ENCODE data around the gene ASPHD2. TPM values are rescaled to one million over a fixed set of nuclear protein-coding genes. Genes with fewer than 3 reads are reported as not detected.

Gene ASPHD2
- total RNA-seq, 1 donor from 2014 or later = 0.32 TPM

DNA sequence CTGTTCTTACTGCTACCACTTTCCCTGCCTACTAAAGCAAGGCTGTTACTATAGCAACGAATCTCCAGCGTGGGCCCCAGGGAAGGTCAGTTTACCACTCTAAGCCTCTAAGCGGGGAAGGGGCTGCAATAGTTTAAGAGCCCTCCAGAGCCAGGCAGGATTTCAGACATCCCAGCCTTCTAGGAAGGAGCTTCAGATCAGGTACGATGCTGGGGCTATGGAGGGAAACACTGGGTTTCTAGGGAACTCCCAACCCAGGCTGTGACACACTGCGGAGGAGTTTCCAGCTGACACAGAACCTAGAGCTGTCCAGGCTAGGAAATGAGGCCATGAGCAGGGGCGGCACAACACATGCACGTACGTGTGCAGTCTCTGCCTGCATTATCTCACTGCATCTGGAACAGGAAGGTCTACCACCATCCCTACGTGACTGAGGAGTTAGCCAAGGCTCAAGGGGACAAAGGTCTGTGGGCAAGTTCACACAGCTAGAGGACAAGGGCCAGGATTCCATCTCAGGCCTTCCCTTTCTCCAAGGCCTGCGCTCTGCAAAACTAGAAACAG is 34.1 kb downstream of the ASPHD2 start:
- no peak for DNase-seq (ENCODE audit: low spot score)
- intact Hi-C loops (cut with DNase I) = loop anchor here (5.0 kb wide), 1 partner anchor 96 kb away; no protein-coding TSS in a partner anchor

DNA sequence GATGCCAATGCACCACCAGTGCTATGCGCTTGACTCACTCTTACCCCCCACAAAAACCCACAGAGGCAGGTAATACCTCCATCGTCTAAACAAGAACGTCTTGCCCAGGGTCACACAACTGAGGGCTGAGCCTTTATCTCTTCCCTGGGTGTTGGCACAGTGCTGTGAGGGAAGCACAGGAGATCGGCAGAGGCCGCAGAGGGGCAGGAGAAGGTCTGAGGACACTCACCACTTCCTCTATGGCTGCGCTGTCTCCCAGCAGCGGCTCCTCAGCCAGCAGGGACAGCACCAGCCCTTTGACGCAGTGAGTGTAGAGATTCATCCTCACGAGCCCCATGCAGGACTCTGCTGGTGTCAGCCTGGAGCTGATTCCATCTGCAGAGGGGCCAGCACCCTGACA is 34.6 kb downstream of the ASPHD2 start:
- intact Hi-C loops (cut with DNase I) = loop anchor here (5.0 kb wide), 1 partner anchor 96 kb away; no protein-coding TSS in a partner anchor
- DNase-seq (ENCODE audit: low spot score) = no peak

DNA sequence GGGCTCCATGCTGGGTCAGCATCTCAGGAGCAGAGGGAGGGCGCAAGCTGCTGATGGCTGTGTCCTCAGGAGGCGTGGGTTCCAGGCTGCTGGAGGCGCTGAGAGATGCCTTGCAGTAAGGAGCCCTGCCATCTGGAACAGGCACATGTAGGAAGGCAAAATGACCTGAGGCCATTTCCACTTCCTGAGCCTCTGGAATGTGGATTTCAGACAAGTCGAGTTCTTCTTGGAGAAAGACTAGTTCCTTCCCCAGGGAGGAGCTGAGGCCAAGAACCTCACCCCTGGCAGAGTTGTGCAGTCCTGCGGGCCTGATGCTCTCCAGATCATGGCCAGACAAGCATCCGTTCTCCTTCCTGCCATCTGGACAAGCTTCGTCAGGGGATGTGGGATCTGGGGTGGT is 35.3 kb downstream of the ASPHD2 start:
- DNase-seq (ENCODE audit: low spot score) = no peak
- intact Hi-C loops (cut with DNase I) = loop anchor here (5.0 kb wide), 1 partner anchor 97 kb away; no protein-coding TSS in a partner anchor

DNA sequence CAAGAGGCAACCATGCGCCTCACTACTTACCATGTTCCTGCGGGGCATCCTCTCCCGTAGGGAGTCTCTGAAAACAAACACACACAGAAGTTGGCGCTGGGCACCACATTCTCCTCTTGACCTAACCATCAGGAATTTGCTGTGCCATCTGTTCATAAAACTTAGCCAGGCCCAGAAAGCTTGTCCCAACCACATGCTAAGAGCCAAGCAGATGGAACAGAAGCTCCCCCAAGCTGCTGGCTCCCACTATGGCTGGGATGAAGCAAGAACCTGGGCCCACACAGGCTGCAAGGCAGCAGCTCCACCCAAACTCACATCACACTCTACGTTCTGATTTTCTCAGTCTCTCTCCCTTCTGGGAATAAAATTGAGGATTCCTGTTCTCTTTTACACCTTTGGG is 37.1 kb downstream of the ASPHD2 start:
- no peak for DNase-seq (ENCODE audit: low spot score)
- intact Hi-C loops (cut with DNase I) = no loop called here

DNA sequence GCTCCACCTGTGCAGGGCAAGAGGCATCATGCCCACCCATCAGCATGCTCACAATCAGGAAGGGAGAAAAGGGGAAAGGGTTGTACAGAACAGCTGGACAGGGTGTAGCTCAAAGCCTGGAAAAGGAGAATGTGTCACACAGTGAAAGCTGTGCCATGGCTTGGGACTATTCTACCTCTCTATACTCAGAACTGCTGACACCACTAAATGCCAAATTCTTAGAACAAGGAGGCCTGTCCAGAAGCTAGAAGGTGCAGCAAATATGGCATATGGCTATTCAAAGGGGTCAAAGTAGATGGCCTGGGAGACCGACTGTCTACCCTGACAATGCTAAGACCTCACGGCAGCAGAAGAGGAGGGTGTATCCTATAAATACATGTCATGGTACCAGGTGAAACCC is 41.7 kb downstream of the ASPHD2 start:
- no peak for DNase-seq (ENCODE audit: low spot score)
- intact Hi-C loops (cut with DNase I) = no loop called here

DNA sequence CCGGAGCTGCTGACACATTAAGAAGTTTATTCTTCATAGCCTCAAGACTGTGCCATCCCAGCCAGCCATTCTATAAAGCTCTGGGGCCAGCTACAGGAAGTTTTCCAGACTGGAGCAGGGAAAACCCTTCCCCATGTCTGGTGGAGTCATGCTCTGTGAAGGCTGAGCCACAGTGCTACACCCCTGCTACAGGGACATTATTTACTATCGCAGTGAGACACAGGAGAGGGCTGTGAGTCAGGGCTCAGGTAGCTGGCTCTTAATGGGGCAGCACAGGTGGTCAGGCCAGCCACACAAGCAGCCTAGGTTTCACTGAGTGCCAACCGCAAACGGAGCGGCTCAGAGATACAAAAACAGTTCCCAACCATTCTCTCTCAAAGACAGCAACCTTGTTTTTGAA is 42.5 kb downstream of the ASPHD2 start:
- DNase-seq (ENCODE audit: low spot score) = no peak
- intact Hi-C loops (cut with DNase I) = no loop called here

DNA sequence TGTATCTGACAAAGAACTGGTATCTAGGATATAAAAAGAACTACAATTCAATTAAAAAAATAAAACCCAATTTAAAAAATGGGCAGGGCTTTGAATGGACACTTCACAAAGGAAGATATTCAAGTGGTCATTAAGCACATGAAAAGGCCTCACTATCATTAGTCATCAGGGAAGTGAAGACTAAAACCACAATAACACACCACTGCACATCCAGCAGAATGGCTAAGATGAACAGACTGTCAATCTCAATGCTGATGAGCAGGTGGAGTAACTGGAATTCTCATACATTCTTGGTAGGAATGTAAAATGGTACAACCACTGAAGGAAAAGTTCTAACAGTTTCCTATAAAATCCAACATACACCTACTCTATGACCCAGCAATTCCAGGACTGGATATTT is 45.6 kb downstream of the ASPHD2 start:
- intact Hi-C loops (cut with DNase I) = no loop called here

DNA sequence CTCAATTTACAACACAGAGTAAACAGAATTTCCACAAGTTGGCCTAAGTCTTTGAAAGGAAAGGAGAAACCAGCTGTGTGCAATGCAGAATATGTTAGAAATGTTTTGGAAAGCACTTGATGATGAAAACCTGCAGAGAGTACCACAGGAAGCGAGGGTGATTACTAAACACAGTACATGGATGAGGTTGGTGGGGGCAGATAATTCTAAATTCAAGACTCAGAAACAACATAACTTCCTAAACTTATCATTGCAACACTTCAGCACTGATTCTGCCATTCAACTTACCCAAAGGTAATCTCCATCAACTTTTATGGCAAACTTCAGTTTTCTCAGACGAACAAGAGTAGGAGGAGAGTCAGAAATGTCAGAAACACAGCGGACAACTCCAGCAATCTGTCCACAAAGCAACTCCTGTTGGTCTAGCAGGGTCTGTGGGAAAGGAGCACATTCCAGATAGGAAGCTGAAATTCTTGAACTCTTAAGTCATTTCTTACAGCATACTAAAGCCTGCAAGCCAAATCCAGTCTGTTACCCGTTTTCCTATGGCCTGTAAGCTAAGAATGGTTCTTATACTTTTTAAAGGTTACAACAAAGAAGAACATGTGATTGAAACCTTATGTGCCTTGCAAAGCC is 47.8 kb downstream of the ASPHD2 start:
- no peak for DNase-seq (ENCODE audit: low spot score)
- intact Hi-C loops (cut with DNase I) = no loop called here

More for the DNA sequence above, 45.6 kb downstream of the ASPHD2 start:
- no peak for DNase-seq (ENCODE audit: low spot score)

DNA sequence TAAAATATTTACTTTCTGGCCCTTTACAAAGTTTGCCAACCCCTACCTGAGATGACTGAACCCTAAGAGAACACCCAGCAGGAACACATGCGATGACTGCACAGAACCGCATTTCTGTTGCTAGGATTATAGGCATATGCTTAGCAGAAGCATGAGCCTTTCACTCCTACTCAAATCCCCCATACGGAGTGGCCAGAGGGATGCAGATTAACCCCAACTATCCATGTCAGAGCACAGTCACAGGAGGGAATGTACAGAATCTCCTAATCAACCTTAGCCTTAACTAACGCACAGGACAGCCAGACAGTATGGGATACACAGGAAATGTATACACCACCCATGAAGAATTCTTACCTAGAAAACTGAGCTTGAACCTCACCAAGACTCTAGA is 48.3 kb downstream of the ASPHD2 start:
- no peak for DNase-seq (ENCODE audit: low spot score)
- intact Hi-C loops (cut with DNase I) = no loop called here

DNA sequence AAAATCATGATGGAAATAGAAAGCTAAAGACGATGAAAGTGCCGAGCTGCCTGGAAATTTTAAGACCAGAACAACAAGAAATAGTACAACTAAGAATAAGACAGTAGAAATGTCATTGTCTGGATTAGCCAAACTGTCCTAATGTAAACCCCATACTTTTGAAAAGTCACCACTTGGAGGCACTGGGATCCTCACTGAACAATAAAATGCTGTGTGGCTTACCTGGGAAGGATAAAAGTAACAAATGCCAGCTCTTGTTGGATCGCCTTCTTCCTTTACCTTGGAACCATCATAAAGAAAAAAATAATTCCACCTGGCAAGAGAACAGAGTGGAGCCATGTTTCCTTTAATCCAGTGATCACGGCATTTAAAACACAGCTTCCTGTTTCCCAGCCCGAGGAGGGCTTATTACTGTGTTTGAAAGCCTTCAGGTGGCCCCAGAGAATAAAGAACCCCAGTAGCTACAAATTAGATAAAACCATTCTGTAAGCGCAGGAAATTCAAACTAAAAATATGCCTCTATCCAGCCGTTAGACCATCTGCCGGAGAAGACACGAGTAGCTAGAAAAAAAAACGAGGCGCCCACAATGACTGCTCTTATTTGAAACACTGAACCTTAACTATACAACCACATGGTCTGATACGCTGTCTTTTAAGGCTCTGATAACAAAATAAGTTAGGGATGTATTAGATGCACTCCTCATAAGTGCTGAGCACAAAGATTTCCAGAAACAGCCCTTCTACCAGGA is 50.2 kb downstream of the ASPHD2 start:
- intact Hi-C loops (cut with DNase I) = no loop called here
- DNase-seq (ENCODE audit: low spot score) = no peak

DNA sequence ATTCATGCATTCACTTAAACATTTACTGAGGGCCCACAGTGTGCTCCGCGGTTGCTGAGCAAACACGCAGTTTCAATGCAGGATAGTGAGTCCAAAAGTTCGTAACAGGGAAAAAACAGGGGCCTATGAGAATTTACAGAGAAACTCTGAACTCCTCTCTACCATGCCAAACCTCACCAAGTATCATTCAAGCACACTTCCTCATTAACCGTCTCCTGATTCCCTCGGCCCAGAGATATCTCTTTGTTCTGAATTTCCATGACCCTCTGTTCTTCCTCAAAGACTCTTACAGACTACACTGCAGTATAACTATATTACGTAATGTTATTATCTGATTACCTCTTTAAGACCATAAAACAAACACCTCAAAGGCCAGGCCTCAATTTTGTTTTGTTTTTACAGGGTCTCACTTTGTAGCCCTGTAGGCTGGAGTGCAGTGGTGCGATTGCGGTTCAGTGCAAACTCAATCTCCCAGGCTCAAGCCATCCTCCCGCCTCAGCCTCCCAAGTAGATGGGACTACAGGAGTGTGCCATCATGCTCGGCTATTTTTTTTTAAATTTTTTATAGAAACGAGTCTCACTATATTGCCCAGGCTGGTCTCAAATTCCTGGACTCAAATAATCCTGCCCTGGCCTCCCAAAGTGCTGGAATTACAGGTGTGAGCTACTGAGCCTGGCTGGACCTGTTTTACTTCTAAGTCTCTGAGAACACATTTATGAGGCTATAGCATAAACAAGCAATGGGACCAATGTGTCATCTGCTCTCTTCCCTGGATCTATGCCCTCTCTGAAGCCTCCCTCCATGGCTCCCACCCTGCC is 50.9 kb downstream of the ASPHD2 start:
- DNase-seq (ENCODE audit: low spot score) = no peak
- intact Hi-C loops (cut with DNase I) = no loop called here

DNA sequence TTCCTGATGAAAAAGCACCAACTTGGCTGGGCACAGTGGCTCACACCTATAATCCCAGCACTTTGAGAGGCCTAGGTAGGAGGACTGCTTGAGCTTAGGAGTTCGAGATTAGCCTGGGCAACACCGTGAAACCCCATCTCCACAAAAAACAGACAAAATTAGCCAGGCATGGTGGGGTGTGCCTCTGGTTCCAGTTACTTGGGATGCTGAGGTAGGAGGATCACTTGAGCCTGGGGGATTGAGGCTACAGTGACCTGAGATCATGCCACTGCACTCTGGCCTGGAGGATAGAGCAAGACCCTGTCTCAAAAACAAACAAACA is 51.5 kb downstream of the ASPHD2 start:
- DNase-seq (ENCODE audit: low spot score) = no peak
- intact Hi-C loops (cut with DNase I) = no loop called here

DNA sequence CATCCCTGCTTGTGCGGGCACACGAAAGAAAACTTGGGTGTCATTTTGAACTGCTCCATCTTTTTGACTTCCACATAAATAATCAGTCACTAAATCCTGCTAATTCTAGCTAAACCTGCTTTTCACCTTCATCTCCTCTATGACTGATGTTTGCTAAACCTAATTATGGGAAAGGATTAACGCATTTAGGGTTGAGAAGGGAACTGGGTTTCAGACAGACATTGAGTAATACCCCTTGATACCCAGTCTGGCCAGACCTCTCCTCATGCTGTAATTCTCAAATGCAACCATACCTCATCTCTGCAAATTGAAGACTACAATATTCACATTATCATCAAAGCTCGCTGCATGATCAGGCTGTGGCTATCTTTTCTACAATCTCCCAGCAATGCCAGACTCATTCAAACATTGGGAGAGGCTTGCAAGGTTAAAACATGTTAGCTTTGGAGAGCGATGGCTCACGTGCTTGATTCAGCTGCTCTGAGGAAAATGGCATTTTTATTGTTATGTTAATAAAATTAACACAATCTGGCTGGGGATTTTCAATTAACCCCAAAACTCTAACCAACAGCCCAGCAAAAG is 52.1 kb downstream of the ASPHD2 start:
- no peak for DNase-seq (ENCODE audit: low spot score)
- intact Hi-C loops (cut with DNase I) = no loop called here

DNA sequence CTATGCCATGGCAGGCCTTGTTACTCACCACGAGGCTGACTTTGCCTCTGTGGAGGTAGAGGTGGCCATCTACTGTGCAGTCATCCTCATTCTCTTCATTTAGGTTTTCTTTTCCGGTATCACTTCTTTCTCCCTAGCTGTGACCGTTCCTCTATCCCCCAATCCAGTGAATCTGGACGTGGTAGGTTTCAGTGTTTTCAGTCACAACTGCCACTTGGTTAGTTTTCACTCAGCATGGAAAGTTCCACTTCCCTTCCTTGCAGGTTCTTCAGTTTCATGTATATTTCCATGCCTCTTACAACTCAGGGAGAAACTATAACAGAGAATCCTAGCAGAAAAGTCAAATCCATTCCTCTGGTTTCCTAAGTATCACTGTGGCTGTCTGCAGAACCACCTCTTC is 52.6 kb downstream of the ASPHD2 start:
- DNase-seq (ENCODE audit: low spot score) = no peak
- intact Hi-C loops (cut with DNase I) = loop anchor here (2.0 kb wide), 1 partner anchor 31 kb away; the partner anchor contains the start of gene TFIP11

DNA sequence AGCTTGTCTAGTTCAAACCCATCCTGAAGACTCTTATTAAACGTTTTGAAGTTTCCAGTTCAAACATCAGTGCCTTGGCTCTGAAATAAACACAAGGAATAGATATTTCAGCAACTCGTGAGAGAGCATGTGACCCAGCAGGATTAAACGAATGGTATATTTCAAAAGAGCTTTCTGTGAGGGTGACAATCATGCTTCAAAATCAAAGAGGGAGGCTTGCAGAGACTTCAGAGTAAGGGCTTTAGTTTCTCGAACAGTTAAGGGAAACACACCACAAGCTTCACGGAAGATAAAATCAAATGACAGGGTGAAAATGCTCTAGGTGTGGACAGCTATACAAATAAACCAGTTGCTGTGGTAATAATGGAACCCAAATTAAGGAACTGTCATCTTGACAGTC is 53.1 kb downstream of the ASPHD2 start:
- intact Hi-C loops (cut with DNase I) = loop anchor here (2.0 kb wide), 1 partner anchor 31 kb away; the partner anchor contains the start of gene TFIP11
- no peak for DNase-seq (ENCODE audit: low spot score)

DNA sequence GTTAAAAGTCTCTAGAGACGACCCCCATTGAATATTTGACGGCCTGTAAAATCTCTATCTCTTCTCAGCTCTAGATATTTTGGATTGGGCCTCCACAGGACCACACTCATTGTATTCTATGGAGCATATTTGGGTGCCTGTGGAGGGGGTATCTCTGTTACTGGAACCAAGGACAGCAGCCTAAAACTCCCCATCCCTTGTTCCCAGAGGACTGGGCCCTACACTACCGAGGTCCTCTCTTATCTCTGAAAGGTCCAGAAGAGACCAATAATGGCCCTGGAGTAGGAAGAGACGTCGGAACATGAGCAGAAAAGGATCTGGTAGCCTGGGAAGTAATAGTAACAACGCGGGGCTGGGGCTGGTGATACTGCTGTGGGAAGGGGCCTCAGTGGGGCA is 54.0 kb downstream of the ASPHD2 start:
- no peak for DNase-seq (ENCODE audit: low spot score)
- intact Hi-C loops (cut with DNase I) = loop anchor here (2.0 kb wide), 1 partner anchor 30 kb away; the partner anchor contains the start of gene TFIP11

DNA sequence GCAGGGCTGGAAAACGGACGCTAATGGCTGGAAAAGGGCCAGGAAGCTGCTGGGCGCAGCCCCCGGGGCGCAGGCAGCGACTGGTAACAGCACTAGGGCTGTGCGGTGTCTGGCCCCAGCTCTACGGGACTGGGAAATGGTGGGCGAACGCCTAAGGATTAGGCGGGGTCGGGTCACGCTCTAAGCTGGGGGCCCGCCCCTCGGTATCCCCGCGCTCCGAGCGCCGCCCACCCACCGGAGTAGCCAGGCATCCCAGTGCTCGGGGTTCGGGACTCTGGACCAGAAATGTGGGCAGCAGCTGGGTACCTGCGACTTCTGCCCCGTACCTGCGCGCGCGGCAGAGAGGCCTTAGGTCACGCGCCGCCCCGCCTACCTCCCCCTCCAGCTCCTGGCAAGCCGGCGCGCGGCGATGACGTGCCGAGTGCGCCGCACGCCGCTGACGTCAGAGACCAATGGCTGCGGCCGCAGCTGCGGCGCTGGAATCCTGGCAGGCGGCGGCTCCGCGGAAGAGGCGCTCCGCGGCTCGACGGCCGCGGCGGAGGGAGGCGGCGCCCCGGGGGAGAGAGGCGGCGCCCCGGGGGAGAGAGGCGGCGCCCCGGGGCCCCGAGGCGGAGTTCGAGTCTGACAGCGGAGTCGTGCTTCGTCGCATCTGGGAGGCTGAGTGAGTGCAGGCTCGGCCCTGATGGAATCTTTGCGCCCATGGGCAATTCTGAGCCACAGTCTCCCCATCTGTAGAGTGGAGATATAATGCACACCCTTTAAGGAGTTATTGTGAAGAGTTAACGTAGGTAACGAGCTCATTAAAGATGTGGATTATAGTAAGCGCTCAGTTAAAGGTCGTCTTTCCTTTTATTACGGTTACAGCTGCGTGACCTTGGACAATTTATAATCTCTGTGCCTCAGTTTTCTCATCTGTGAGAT is 54.6 kb downstream of the ASPHD2 start, which contains the start of the genes HPS4 and SRRD:
Gene HPS4, minus strand, starts transcription at position 345 of the 921 bp plus-strand sequence. CDS start 2,021 bp downstream, outside the sequence.
Gene SRRD, plus strand, starts transcription at position 439 of the 921 bp plus-strand sequence. Its CDS starts 14 bp downstream, at position 453.
- intact Hi-C loops (cut with DNase I) = loop anchor here (2.0 kb wide), 1 partner anchor 29 kb away; the partner anchor contains the start of gene TFIP11
- DNase-seq (ENCODE audit: low spot score) = peak; percentile 94

DNA sequence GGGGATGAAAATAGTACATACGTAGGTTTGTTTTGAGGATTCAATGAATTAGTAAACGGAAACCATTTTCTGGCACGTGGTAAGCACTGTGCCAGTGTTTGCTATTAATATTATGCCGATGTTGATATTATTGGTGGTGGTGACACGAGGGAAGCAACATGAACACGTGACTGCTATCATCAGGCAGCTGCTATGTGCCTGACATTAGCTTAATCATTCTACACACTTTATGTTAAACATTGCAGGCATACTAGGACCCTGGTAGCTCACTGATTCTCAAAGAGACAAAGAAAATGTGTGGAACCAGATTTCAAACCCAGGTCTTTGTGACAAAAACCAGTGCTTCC is 55.3 kb downstream of the ASPHD2 start:
- no peak for DNase-seq (ENCODE audit: low spot score)
- intact Hi-C loops (cut with DNase I) = no loop called here

All from cardiac septum (tissue), 1 donor.